ENCODE data around the gene CYP11A1.
"Not testable (repeated sequence)": the region's sequence is repeated elsewhere in the genome, so short reads cannot be mapped to it uniquely, and the experiment has no call there.

Gene CYP11A1

DNA sequence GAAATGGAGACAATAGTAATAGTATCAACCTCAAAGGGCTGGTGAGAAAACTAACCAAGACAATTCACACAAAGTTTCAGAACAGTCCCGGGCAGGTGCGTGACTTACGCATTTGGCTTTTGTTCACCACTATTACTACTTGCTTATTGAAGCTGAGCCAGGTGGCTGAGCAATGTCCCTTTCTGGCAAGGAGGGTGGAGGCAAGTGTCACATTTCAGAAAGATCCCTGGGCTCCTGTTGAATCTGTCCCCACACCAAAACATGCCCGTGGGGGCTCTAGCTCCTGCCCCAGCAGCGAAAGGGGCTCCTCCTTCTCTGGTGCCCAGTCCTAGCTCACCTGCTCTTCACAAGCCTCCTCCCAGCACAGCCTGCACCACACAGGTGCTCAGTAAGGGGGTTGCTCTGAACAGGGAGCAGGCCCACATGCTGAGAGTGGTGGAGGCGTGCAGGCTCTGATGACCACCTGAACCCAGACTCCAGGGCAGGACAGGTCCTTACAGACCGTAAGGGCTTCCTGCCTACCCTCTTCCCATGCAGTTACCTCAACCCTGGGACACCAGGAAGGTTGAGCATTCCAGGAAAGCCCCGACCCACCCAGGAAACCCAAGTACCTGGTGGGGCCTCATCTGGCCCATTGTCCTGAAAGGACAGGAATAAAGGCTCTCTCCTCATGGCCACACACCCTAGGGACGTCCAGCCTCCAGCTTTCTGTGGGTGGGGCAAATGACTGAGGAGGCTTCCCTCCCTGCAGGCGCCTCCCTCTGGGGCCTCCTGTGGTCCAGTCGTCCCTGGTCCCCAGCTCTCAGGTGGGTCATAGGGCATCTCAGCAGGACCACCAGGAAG lies 33.7 kb upstream of the CYP11A1 start:
- DNase-seq (ENCODE audit: low read depth in 1 of 2, low spot score in 1 of 2): no peak

DNA sequence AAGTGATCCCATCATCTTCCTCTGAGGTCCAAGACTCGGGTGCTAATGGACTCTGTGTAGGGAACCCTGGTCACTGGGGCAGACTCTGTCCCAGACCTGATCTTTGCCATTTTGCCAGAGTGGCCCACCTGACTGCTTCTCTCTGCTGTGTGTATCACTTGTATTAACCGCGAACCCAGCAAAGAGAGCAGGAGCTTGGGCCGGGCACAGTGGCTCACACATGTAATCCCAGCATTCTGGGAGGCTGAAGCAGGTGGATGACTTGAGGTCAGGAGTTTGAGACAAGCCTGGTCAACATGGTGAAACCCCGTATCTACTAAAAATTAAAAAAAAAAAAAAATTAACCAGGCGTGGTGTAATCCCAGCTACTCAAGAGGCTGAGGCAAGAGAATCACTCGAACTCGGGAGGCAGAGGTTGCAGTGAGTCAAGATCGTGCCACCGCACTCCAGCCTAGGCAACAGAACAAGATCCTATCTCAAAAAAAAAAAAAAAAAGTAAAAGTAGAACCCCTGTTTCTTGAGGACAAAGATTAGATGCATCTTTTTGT lies 32.9 kb upstream of the CYP11A1 start:
- DNase-seq (ENCODE audit: low read depth in 1 of 2, low spot score in 1 of 2): no peak

DNA sequence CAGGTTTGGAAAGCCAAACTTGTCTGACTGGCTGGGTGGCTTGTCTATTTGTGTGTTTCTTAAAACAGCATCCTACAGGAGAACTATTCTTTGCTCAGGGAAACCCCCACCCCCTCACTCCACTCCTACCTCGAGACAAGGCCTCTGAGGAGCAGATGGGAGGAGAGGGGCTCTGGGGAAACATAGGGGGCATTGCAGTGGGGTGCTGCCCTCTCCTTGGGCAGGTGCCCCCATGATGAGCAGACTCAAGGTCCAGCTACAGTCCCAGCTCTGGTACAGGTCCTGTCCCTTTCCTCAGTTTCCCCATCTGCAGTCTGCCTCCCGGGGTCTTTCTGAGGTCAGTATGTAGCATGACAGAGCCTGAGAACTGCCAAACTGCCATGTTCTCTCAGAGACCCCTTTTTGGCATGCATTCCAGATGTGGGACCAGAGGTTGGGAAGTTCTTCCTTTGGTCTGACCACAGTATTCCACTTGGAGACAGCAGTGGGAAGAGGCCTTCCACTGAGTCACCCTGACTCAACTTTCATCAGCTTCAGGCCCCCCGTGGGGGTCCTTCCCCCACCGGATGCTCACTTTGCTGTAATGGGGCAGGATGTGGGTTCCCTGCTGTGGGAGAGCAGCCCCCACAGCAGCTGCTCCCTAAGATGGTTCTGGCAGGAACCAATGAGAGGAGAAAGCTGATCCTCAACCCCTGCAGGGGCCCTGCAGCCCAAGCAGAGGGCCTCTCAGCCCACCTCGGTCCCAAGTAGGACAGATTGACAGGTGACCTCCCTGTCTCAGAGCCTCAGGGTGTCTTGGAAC lies 32.3 kb upstream of the CYP11A1 start:
- no peak for DNase-seq (ENCODE audit: low read depth in 1 of 2, low spot score in 1 of 2)

DNA sequence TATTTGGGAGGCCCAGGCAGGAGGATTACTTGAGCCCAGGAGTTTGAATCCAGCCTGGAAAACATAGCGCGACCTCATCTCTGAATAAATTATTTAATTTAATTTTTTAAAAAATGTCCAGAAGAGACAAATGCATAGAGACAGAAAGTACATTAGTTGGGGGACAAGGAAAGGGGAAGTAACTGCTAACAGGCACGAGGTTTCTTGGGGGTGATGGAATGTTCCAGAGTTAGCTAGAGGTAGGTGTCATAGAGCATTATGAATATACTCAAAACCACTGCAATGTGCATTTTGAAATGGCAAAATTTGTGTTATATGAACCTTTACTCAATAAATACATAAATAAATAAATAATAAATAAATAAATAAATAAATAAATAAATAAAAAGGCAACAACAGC lies 31.7 kb upstream of the CYP11A1 start:
- DNase-seq (ENCODE audit: low read depth in 1 of 2, low spot score in 1 of 2): no peak

DNA sequence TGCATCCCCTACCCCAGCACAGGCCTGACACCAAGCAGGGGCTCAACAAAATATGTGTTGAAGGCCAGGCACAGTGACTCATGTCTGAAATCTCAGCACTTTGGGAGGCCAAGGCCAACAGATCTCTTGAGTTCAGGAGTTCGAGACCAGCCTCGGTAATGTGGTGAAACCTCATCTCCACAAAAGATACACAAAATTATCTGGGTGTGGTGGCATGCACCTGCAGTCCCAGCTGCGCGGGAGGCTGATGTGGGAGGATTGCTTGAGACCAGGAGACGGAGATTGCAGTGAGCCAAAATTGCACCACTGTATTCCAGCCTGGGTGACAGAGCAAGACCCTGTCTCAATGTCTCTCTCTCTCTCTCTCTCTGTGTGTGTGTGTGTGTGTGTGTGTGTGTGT lies 30.7 kb upstream of the CYP11A1 start:
- DNase-seq (ENCODE audit: low read depth in 1 of 2, low spot score in 1 of 2): no peak

DNA sequence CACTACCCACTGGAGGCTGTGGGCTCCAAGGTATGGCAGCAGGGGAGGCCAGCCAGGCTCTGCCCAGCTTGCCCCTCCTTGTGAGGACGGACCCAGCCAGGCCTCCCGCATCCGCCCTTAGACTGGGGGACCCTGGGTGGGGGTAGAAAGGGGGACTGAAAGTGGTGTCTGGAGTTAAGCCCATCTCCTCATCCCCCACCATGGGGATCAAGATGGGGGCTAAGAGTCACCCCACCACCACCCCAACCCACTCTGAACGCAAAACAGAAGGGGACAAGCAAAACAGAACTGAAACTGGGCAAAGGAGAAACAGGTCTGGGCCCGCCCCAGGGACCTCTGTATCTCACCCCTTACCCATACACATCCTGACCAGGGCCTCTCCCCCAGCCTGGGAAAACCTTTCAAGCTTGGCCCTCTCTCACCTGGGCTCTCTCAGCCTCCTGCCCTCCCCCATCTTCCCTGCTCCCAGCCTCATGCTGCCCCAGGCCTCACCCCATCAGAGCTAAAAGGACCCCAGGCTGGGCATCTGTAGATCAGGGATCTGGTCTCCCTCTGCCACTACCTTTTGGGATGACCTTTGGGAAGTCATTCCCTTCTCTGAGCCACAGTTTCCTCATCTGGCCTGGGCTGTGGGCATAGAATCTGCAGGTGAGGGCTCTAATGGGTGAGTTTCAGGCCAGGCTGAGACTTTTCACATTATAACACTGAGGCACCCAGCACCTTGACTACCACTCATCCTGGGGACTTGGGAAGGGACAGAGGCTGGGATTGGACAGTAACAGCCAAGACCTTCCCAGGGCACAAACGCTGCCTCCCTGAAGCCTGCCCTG lies 30.0 kb upstream of the CYP11A1 start:
- no peak for DNase-seq (ENCODE audit: low read depth in 1 of 2, low spot score in 1 of 2)

DNA sequence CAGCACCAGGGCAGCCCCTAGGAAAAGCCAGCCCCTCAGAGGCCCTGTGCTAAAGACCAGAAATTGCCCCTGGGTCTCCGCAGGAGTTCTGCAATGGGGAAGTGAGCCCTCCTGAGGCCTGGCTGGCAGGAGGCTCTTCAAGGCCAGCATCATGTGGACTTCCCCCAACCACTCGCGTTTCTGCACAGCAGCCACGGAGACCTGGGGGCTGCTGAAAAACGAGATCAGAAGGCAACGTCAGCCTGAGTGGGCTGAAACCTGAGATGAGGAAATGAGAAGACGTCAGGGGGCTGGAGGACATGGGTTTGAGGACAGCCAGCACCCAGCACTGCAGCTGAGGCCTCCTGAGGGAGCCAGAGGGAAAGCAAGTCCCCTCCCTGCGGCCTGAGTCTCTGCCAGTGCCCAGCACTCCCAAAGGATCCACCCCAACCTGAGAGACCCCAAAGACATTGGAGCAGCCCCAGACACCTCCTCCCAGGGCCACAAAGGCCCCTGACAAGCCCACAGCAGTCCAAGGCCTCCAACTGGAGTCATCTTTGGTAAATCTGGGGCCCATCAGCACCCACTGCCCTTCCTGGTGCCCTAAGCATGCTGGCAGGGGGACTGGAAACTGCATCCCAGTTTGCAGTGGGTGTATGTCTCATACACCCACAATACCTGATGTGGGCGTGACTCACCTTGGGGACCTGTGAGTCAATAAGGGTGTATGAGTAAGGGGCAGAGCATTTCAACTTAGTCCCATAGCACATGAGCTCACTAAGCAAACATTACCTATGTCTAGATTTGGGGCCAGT lies 29.2 kb upstream of the CYP11A1 start:
- DNase-seq (ENCODE audit: low read depth in 1 of 2, low spot score in 1 of 2): no peak

DNA sequence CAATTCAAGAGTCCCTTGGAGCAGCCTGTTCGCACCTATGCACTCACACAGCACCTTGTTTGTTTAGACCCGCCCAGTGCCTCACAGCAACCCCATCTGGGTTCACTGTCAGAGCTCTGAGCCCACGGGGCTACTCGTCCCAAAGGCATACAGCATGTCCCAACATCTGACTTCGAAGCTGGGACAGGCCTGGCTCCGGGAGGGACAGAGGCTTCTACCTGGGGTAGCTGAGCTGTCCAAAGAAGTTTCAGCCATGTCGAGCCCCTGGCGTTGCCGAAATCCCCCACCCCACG lies 28.6 kb upstream of the CYP11A1 start:
- no peak for DNase-seq (ENCODE audit: low read depth in 1 of 2, low spot score in 1 of 2)

DNA sequence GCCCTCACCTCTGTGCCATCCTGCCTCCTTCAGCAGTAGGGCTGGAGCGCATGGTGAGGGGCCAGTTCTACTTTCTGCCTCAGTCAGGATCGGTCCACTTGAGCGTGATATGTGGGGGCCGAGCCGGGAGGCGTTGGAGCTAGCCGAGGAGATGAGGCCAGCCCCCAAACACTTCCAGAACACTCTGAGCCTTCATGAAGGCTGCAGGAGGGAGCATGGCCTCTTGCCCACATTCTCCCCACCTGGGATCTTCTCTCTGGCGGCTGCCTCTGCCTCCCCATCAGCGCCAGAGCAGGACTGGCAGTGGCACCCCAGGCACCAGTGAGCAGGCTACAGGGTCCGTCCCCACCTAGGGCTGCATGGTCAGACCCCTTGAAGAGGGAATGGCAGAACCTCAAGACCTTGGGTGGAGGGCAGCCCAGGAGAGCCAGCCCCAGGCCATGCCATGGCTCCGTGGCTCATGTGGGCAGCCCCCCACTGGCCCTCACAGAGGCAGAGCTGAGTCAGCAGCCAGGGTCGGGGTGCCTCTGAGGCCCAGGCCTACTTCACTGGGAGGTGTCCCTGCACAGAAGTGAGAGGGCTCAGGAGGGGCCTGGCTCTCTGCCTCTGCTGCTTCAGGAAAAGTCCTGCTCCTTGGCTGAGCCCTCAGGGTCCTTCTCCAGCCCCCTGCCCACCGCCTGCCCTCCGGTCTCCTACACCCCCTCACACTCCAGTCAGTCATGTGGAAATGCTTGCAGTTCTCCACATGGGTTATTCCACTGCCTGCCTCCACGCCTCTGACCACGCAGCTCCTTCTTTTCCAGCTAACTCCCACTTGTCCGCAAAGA lies 28.1 kb upstream of the CYP11A1 start:
- DNase-seq (ENCODE audit: low read depth in 1 of 2, low spot score in 1 of 2): no peak

DNA sequence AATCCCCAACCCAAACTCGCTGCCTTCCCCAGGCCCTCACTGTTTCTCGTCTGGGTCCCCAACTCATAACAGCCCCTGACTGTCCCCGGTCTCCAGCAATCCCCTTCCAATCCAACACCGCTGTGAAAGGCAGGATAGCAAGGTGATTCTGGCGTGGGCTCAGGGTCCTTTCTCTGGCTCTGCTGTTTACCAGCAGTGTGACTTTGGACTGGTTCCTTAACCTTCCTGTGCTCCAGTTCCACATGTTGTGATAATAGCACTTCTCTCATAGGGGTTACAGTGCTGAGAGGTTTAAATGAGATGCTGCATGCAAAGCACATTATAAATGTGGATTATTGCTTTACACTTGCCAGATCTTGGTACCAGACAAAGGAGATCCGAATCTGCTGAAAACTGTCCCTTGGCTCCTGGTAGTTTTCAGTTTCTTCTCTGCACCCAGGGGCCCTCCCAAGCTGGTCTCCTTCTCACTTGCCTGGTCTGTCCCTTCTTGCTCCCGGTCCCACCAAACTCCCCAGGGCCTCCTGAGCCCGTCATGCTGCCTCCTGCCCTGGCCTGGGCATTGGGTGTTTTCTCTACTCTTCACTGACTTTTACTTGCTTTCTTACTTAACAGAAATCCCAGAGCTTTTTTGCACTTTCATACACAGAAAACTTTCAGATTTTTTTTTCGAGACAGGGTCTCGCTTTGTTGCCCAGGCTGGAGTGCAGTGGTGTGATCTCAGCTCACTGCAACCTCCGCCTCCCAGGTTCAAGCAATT lies 26.8 kb upstream of the CYP11A1 start:
- DNase-seq (ENCODE audit: low read depth in 1 of 2, low spot score in 1 of 2): no peak

DNA sequence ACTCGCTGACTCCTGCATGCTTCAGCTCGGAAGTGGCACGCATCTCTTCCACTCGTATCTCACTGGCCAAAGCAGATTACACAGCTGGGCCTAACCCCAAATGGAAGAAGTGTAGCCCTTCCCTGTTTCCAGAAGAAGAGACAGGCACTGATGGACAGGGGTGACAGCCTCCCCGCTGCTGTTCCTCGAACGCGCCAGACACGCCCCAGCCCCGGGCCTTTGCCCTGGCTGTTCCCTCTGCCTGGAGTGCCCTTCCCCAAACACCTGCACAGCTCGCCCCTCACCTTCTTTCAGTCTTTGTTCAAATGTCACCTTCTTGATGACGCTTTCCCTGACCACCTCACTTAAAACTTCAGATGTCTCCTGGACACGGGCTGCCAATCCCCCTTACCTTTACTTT lies 26.0 kb upstream of the CYP11A1 start:
- DNase-seq (ENCODE audit: low read depth in 1 of 2, low spot score in 1 of 2): no peak

DNA sequence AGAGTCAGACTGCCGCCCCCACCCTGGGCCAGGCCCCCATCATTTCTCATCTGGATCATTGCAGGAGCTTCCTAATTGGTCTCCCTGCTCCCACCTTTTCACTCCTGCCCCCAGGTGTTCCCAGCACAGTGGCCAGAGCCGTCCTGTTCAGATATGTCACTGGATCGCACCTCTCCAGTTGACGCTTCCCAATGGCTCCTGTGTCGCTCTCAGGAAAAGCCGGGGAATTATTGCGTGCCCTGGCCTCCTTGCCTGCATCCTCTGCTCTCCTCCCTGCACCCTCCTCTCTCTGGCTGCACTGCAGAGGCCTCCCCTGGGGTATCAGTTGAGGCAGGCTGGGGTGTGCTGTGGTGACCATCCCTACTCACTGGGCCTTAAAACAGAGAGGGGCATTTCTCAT lies 25.5 kb upstream of the CYP11A1 start:
- DNase-seq (ENCODE audit: low read depth in 1 of 2, low spot score in 1 of 2): no peak

DNA sequence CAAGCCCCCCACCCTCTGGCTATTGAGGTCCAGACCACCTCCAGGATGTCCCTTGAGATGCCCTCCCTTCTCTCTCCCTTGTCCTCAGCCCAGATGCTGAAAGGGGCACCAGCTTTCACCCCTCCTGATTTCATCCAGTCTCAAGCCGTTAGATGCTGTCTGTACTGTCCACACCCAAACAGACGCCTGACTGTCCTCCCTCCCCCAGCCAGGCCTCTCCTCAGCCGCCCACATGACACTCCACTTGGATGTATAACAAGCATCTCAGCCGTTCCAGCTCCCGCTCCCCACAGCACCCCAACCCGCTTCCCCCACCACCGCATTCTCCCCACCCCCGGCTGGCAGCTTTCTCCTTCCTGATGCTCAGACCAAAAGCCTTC lies 25.0 kb upstream of the CYP11A1 start:
- no peak for DNase-seq (ENCODE audit: low read depth in 1 of 2, low spot score in 1 of 2)

DNA sequence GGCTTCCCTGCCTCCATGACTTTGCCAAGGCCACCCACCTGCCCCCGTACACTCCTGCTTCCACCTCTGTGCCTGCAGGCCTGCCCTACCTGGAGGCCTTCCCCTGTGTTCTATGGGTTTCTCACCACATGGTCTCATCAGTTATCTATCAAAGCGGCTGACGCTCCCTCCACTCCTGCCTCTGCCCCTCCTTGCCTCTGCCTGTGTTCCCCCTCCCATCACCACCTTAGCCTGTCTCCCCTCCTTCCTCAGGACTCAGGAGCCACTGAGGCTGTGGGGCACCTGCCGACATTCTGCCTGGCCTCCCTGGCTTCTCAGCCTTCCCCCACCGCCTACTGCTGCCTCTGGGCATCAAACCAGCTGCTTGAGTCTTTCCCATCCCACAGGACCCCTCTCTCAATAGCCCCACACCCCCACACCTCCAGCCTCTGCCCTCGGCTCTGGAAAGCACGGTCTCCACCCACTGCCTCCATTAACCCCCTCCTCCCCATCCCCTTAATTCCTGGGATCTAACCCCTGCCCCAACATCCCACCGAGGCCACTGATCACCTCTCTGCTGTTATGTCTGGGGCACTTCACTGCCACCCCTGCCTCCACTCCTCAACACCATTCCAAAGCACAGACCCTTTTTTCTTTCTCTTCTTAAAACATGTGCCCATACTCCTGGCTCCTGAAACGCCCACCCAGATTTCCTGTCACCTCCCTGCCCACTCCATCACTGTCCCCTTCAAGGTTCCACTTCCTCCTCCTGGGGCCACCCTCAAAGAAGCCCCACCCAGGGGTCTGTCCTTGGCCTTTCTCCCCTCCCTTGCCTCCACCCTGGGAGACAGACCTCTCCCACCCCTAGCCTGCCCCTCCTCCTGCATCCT lies 24.4 kb upstream of the CYP11A1 start:
- DNase-seq (ENCODE audit: low read depth in 1 of 2, low spot score in 1 of 2): no peak

DNA sequence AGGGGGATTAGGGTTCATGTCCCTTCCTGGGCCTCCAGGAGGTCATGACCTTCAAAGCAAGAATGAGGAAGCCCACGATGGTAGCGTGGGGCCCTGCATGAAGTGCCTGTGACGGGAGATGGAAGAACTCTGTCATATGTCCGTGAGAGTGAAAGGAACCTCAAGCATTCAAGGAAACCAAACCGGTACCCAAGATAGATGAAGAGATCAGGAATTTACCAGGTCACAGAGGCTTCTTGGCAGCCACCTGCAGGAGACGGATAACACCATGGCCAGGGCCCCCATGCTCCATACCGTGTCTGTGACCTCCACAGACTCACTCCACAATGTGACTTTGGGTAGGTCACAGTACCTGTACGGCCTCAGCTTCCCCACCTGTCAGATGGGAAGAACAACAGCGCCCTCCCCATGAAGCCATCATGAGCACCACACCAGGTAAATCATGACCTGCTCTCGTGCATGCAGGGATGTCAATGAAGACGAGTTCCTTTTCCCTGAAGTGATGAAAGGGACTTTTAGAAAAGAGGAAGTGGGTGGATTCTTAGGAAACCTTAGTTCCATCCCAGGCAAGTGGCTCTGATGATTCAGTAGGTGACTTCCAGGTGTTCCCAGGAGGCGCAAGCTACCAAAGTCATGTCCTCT lies 23.3 kb upstream of the CYP11A1 start:
- no peak for DNase-seq (ENCODE audit: low read depth in 1 of 2, low spot score in 1 of 2)

DNA sequence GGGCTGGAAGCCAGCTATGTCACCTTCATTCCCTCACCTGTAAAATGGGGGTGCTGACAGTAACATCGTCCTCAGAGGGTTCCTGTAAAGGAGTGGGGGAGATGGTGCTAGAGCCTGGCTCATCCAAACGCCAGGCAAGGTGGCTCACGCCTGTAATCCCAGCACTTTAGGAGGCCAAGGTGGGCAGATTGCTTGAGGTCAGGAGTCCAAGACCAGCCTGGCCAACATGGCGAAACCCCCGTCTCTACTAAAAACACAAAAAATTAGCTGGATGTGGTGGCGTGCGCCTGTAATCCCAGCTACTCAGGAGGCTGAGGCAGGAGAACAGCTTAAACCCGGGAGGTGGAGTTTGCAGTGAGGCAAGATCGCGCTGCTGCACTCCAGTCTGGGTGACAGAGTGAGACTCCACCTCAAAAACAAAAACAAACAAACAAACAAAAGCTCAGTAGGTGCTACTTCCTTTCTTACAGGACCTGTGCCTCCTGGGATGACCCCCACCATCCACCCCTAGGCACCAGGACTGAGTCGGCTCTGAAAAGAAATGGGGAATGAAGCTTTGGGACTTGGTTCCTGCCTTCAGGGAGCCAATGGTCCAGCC lies 22.7 kb upstream of the CYP11A1 start:
- DNase-seq (ENCODE audit: low read depth in 1 of 2, low spot score in 1 of 2): not testable (repeated sequence)

Measured in stimulated activated CD4-positive, alpha-beta T cell treated with anti-CD3 and anti-CD28 coated beads, Interleukin-15, amount 100 ng/mL, for 1 hour (primary cell).